ENCODE results near the gene MARCO. TPM values are rescaled to one million over a fixed set of nuclear protein-coding genes. Genes with fewer than 3 reads are reported as not detected.

The MARCO gene
- total RNA-seq, 1 experiment from 2014 or later = 0.54 TPM

DNA sequence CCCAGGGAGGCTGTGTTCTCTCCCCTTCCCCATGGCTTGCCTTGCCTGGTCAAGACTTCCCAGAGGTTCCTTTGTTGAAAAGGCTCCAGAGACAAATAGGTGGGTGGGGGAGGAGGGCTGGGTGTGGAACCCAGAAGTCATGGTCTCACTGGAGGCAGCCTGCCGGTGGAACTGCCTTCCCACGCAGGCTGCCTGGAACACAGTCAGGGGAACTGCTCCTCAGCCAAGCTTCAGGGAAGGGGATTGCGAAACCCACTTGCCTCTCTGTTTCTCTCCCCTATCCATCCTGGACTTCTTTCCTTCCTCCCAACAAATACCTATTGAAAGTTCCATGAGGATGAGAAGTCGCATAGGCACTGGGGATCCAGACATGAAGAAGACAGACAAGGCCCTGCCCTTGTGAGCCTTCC lies 31.6 kb downstream of the MARCO start:
- Histone ChIP-seq H3K9ac (ENCODE audit: low read length) (no peak overlapping the region), H4K20me1 (ENCODE audit: insufficient read depth) (no peaks in the 10 kb centered on the region), H3K9me2 (ENCODE audit: insufficient read depth) (no peaks in the 10 kb centered on the region), H3K4me1 (ENCODE audit: control insufficient read depth in 1 of 2, insufficient read depth in 2 of 2, low read length in 2 of 2) (peaks cover 0 to 40% of the 10 kb centered on the region in 2 experiments; a peak in 2 of 4 replicates), H3K9me3 (ENCODE audit: control insufficient read depth in 1 of 2, insufficient read depth in 1 of 2, low read depth in 1 of 2, low read length in 2 of 2) (no peaks in the 10 kb centered on the region), H3K4me2 (ENCODE audit: low read length) (peak overlapping the region; percentile 39; the same call in 1 of the 2 replicates), H3K79me2 (ENCODE audit: insufficient read depth, low read length) (no peaks in the 10 kb centered on the region), H3K27me3 (ENCODE audit: insufficient read depth, low read length) (no peaks in the 10 kb centered on the region; the same call in 1 of the 2 replicates), H3K4me3 (replicated peaks in 1 of 2; ENCODE audit: low read depth in 1 of 2, low read length in 2 of 2) (no peak overlapping the region), H3K27ac (ENCODE audit: low read depth, low read length) (no peak overlapping the region), H2AFZ (ENCODE audit: low read depth, low read length, poor library complexity, severe bottlenecking) (no peak overlapping the region), H3K36me3 (ENCODE audit: control insufficient read depth in 1 of 2, insufficient read depth in 2 of 2, low read length in 2 of 2) (no peaks in the 10 kb centered on the region)
- intact Hi-C loops (cut with micrococcal nuclease) = no loop called here
- no peak for TF ChIP-seq SRF (IDR thresholded peaks at IDR 0.05; ENCODE audit: low read depth)
- TF ChIP-seq FOSL1 (IDR thresholded peaks at IDR 0.05; ENCODE audit: low read depth) = no peak
- TF ChIP-seq CEBPB (IDR thresholded peaks at IDR 0.05; ENCODE audit: low read depth) = no peak
- TF ChIP-seq EZH2 (IDR thresholded peaks at IDR 0.05) = no peak
- TF ChIP-seq POLR2A (IDR thresholded peaks at IDR 0.05; ENCODE audit: borderline replicate concordance, extremely low read depth, insufficient read depth, insufficient read length) = no peak
- TF ChIP-seq POLR2AphosphoS5 (IDR thresholded peaks at IDR 0.05; ENCODE audit: low read depth, low read length) = no peak
- TF ChIP-seq EZH2phosphoT487 (IDR thresholded peaks at IDR 0.05; ENCODE audit: borderline replicate concordance) = no peak
- no peak for TF ChIP-seq CBX3 (IDR thresholded peaks at IDR 0.05; ENCODE audit: low read depth)
- TF ChIP-seq JUND (IDR thresholded peaks at IDR 0.05) = no peak
- TF ChIP-seq SP1 (IDR thresholded peaks at IDR 0.05; ENCODE audit: low read depth) = no peak
- DNase-seq (ENCODE audit: low read depth, low spot score) (no peak), ATAC-seq (no peak)
- ChIA-PET RAD21 (ENCODE audit: low non-redundant PET in 1 of 2, low total read pairs in 2 of 2, uncharacterized antibody in 2 of 2, unreplicated experiment in 2 of 2) (no interaction called here), CTCF (no interaction called here), POLR2A (no interaction called here)
- BruUV-seq (replicated peaks) = no TSS peak

DNA sequence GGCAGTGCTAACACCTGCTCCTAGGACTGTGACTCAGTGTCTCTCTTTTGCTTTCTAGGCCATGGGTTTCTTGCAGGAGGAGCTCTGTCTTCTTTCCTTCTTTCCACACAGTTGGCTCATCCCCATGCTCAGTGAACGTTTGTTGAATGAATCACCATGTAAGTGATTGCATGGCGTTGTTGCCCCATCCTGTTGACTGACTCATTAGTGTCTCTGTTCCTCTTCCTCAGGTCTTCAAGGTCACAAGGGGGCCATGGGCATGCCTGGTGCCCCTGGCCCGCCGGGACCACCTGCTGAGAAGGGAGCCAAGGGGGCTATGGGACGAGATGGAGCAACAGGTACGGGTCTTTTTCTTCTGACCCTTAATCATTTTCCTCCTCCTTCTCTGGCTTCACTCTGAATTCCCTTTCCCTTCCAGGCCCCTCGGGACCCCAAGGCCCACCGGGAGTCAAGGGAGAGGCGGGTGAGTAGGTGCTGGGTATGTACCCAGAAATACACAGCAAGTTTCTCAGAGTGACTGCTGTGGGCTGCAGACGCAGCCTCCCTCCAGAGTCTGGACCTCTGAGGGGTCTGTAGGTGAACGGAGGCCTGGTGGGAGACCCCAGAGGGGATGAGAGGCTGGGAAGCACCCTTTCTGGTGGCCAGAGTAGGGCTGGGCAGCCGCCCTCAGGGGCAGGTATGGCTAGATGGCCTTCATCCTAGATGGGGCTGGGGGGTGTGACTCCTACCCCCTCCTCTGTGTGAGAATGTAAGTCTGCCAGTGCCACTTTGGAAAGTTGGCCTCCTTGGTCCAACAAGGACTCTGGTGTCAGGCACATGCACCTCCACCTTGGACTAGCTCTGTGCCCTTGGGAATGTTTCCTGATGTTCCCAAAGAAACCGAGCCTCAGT lies 32.4 kb downstream of the MARCO start:
- ATAC-seq = no peak
- no peak overlapping the region for H2AFZ ChIP-seq (ENCODE audit: low read depth, low read length, poor library complexity, severe bottlenecking)
- H3K9me2 ChIP-seq (ENCODE audit: insufficient read depth) = no peaks in the 10 kb centered on the region
- H3K27me3 ChIP-seq (ENCODE audit: insufficient read depth, low read length) = no peaks in the 10 kb centered on the region; the same call in 1 of the 2 replicates
- intact Hi-C loops (cut with micrococcal nuclease) = no loop called here
- H3K4me3 ChIP-seq (replicated peaks in 1 of 2; ENCODE audit: low read depth in 1 of 2, low read length in 2 of 2) = no peak overlapping the region
- H4K20me1 ChIP-seq (ENCODE audit: insufficient read depth) = no peaks in the 10 kb centered on the region
- no peaks in the 10 kb centered on the region for H3K36me3 ChIP-seq (ENCODE audit: control insufficient read depth in 1 of 2, insufficient read depth in 2 of 2, low read length in 2 of 2)
- no peak overlapping the region for H3K27ac ChIP-seq (ENCODE audit: low read depth, low read length)
- no peaks in the 10 kb centered on the region for H3K9me3 ChIP-seq (ENCODE audit: control insufficient read depth in 1 of 2, insufficient read depth in 1 of 2, low read depth in 1 of 2, low read length in 2 of 2)
- BruUV-seq (replicated peaks) = no TSS peak
- no peaks in the 10 kb centered on the region for H3K79me2 ChIP-seq (ENCODE audit: insufficient read depth, low read length)
- H3K4me1 ChIP-seq (ENCODE audit: control insufficient read depth in 1 of 2, insufficient read depth in 2 of 2, low read length in 2 of 2) = peaks cover 0 to 40% of the 10 kb centered on the region in 2 experiments; a peak in 2 of 4 replicates
- ChIA-PET POLR2A (no interaction called here), RAD21 (ENCODE audit: low non-redundant PET in 1 of 2, low total read pairs in 2 of 2, uncharacterized antibody in 2 of 2, unreplicated experiment in 2 of 2) (no interaction called here), CTCF (no interaction called here)
- H3K9ac ChIP-seq (ENCODE audit: low read length) = no peak overlapping the region
- no peak for DNase-seq (ENCODE audit: low read depth, low spot score)
- peak overlapping the region; percentile 39 for H3K4me2 ChIP-seq (ENCODE audit: low read length)
- no peak for TF ChIP-seq POLR2A (IDR thresholded peaks at IDR 0.05; ENCODE audit: borderline replicate concordance, extremely low read depth, insufficient read depth, insufficient read length)
- TF ChIP-seq EGR1 (IDR thresholded peaks at IDR 0.05; ENCODE audit: low read depth) = no peak
- TF ChIP-seq, protein P1, sequence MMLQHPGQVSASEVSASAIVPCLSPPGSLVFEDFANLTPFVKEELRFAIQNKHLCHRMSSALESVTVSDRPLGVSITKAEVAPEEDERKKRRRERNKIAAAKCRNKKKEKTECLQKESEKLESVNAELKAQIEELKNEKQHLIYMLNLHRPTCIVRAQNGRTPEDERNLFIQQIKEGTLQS (IDR thresholded peaks at IDR 0.05) = no peak
- TF ChIP-seq, protein P2, sequence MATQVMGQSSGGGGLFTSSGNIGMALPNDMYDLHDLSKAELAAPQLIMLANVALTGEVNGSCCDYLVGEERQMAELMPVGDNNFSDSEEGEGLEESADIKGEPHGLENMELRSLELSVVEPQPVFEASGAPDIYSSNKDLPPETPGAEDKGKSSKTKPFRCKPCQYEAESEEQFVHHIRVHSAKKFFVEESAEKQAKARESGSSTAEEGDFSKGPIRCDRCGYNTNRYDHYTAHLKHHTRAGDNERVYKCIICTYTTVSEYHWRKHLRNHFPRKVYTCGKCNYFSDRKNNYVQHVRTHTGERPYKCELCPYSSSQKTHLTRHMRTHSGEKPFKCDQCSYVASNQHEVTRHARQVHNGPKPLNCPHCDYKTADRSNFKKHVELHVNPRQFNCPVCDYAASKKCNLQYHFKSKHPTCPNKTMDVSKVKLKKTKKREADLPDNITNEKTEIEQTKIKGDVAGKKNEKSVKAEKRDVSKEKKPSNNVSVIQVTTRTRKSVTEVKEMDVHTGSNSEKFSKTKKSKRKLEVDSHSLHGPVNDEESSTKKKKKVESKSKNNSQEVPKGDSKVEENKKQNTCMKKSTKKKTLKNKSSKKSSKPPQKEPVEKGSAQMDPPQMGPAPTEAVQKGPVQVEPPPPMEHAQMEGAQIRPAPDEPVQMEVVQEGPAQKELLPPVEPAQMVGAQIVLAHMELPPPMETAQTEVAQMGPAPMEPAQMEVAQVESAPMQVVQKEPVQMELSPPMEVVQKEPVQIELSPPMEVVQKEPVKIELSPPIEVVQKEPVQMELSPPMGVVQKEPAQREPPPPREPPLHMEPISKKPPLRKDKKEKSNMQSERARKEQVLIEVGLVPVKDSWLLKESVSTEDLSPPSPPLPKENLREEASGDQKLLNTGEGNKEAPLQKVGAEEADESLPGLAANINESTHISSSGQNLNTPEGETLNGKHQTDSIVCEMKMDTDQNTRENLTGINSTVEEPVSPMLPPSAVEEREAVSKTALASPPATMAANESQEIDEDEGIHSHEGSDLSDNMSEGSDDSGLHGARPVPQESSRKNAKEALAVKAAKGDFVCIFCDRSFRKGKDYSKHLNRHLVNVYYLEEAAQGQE (IDR thresholded peaks at IDR 0.05; ENCODE audit: low read depth) = no peak
- TF ChIP-seq, protein P3, sequence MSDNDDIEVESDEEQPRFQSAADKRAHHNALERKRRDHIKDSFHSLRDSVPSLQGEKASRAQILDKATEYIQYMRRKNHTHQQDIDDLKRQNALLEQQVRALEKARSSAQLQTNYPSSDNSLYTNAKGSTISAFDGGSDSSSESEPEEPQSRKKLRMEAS (IDR thresholded peaks at IDR 0.05) = no peak
- no peak for TF ChIP-seq SIN3A (IDR thresholded peaks at IDR 0.05; ENCODE audit: low read depth)
- peak; percentile 61 for TF ChIP-seq FOSL1 (IDR thresholded peaks at IDR 0.05; ENCODE audit: low read depth)
- TF ChIP-seq JUND (IDR thresholded peaks at IDR 0.05) = peak; percentile 65
- TF ChIP-seq ELF1 (IDR thresholded peaks at IDR 0.05; ENCODE audit: borderline replicate concordance, low read depth) = no peak
- TF ChIP-seq CEBPB (IDR thresholded peaks at IDR 0.05; ENCODE audit: low read depth) = peak; percentile 86
- TF ChIP-seq TCF7L2 (IDR thresholded peaks at IDR 0.05; ENCODE audit: borderline replicate concordance, extremely low read depth, insufficient read depth, insufficient read length) = no peak
- no peak for TF ChIP-seq EZH2 (IDR thresholded peaks at IDR 0.05)
- no peak for TF ChIP-seq ZNF274 (IDR thresholded peaks at IDR 0.05; ENCODE audit: low read depth, low read length)

Data from HCT116 (cell line).